Measurements from ENCODE around the gene CLDN10. TPM values are rescaled to one million over a fixed set of nuclear protein-coding genes. Genes with fewer than 3 reads are reported as not detected.
A peak's percentile ranks its signal among the peaks of the same experiment; 100 is the strongest.

CLDN10 gene
- total RNA-seq, 1 donor: not detected

- H3K36me3 ChIP-seq (ENCODE audit: insufficient read depth, low read length): peaks cover 12% of the 10 kb centered on the region
- no peak overlapping the region for H3K27ac ChIP-seq (ENCODE audit: low read depth, low read length)
- TF ChIP-seq CTCF (IDR thresholded peaks at IDR 0.05; ENCODE audit: extremely low read depth, low read depth, low read length): no peak
- H3K4me2 ChIP-seq (ENCODE audit: insufficient read depth, low read length): no peak overlapping the region
- no peaks in the 10 kb centered on the region for H3K9me3 ChIP-seq (ENCODE audit: low read depth, low read length)
- no peaks in the 10 kb centered on the region for H3K79me2 ChIP-seq (ENCODE audit: insufficient read depth, low read length)
- H3K4me3 ChIP-seq (ENCODE audit: insufficient read depth, low read length): no peak overlapping the region
- H3K27me3 ChIP-seq (ENCODE audit: insufficient read depth, low read length): no peaks in the 10 kb centered on the region
- H3K4me1 ChIP-seq (ENCODE audit: insufficient read depth, low read length): no peaks in the 10 kb centered on the region
- peak; percentile 19 for DNase-seq (ENCODE audit: insufficient read length, low spot score, missing footprints)
- no peaks in the 10 kb centered on the region for H4K20me1 ChIP-seq (ENCODE audit: insufficient read depth, low read length)
- H2AFZ ChIP-seq (ENCODE audit: low read length): no peak overlapping the region
Observed at GRCh38 chr13:95571941-95572340, 19.4 kb downstream of the CLDN10 start.

GRCh38 chr13:95573221-95573620, 20.7 kb downstream of the CLDN10 start:
- no peak overlapping the region for H2AFZ ChIP-seq (ENCODE audit: low read length)
- H3K4me2 ChIP-seq (ENCODE audit: insufficient read depth, low read length): no peak overlapping the region
- DNase-seq (ENCODE audit: insufficient read length, low spot score, missing footprints): no peak
- no peaks in the 10 kb centered on the region for H3K79me2 ChIP-seq (ENCODE audit: insufficient read depth, low read length)
- peaks cover 13% of the 10 kb centered on the region for H3K36me3 ChIP-seq (ENCODE audit: insufficient read depth, low read length)
- H4K20me1 ChIP-seq (ENCODE audit: insufficient read depth, low read length): no peaks in the 10 kb centered on the region
- H3K4me3 ChIP-seq (ENCODE audit: insufficient read depth, low read length): no peak overlapping the region
- H3K9me3 ChIP-seq (ENCODE audit: low read depth, low read length): no peaks in the 10 kb centered on the region
- H3K27ac ChIP-seq (ENCODE audit: low read depth, low read length): no peak overlapping the region
- TF ChIP-seq CTCF (IDR thresholded peaks at IDR 0.05; ENCODE audit: extremely low read depth, low read depth, low read length): no peak
- no peaks in the 10 kb centered on the region for H3K4me1 ChIP-seq (ENCODE audit: insufficient read depth, low read length)
- no peaks in the 10 kb centered on the region for H3K27me3 ChIP-seq (ENCODE audit: insufficient read depth, low read length)

GRCh38 chr13:95579303-95579702, 26.8 kb downstream of the CLDN10 start:
- Histone ChIP-seq H3K4me3 (ENCODE audit: insufficient read depth, low read length) (no peak overlapping the region), H3K9me3 (ENCODE audit: low read depth, low read length) (no peaks in the 10 kb centered on the region), H3K79me2 (ENCODE audit: insufficient read depth, low read length) (no peaks in the 10 kb centered on the region), H2AFZ (ENCODE audit: low read length) (no peak overlapping the region), H3K27ac (ENCODE audit: low read depth, low read length) (no peak overlapping the region), H3K4me2 (ENCODE audit: insufficient read depth, low read length) (no peak overlapping the region), H4K20me1 (ENCODE audit: insufficient read depth, low read length) (no peaks in the 10 kb centered on the region), H3K36me3 (ENCODE audit: insufficient read depth, low read length) (peaks cover 61% of the 10 kb centered on the region), H3K27me3 (ENCODE audit: insufficient read depth, low read length) (no peaks in the 10 kb centered on the region), H3K4me1 (ENCODE audit: insufficient read depth, low read length) (no peaks in the 10 kb centered on the region)
- DNase-seq (ENCODE audit: insufficient read length, low spot score, missing footprints): no peak
- no peak for TF ChIP-seq CTCF (IDR thresholded peaks at IDR 0.05; ENCODE audit: extremely low read depth, low read depth, low read length)

- Histone ChIP-seq H3K36me3 (ENCODE audit: insufficient read depth, low read length) (peaks cover 82% of the 10 kb centered on the region), H2AFZ (ENCODE audit: low read length) (no peak overlapping the region), H3K27me3 (ENCODE audit: insufficient read depth, low read length) (no peaks in the 10 kb centered on the region), H4K20me1 (ENCODE audit: insufficient read depth, low read length) (no peaks in the 10 kb centered on the region), H3K27ac (ENCODE audit: low read depth, low read length) (no peak overlapping the region), H3K9me3 (ENCODE audit: low read depth, low read length) (no peaks in the 10 kb centered on the region), H3K4me1 (ENCODE audit: insufficient read depth, low read length) (no peaks in the 10 kb centered on the region), H3K4me3 (ENCODE audit: insufficient read depth, low read length) (no peak overlapping the region), H3K4me2 (ENCODE audit: insufficient read depth, low read length) (no peak overlapping the region), H3K79me2 (ENCODE audit: insufficient read depth, low read length) (no peaks in the 10 kb centered on the region)
- TF ChIP-seq CTCF (IDR thresholded peaks at IDR 0.05; ENCODE audit: extremely low read depth, low read depth, low read length): no peak
- DNase-seq (ENCODE audit: insufficient read length, low spot score, missing footprints): peak; percentile 11
Observed at GRCh38 chr13:95585867-95586266, 33.3 kb downstream of the CLDN10 start.

Data from osteoblast (primary cell).